Caco-2 (cell line): ENCODE results near the gene CPA3. TPM values are rescaled to one million over a fixed set of nuclear protein-coding genes. Genes with fewer than 3 reads are reported as not detected.

ENCODE experiments used
- BruUV-seq: library from RNA; stranded (reverse); fragments of 400-500 nt; replicated peaks from 2 replicates; lab custom pipeline; 2021; lab: Mats Ljungman, UMichigan
- CTCF ChIA-PET: fragments of 300-600 bp; sonication (Branson Sonifier 250); formaldehyde crosslinking; loops from one replicate; lab custom pipeline; 2022; ENCODE audit warnings: antibody characterized with exemption; lab: Charles Lee
- POLR2A ChIA-PET: fragments of 300-600 bp; sonication (Branson Sonifier 250); formaldehyde crosslinking; loops from one replicate; lab custom pipeline; 2022; ENCODE audit warnings: antibody characterized with exemption; lab: Charles Lee
- DNase-seq, 2 experiments: peaks; one replicate each; pipeline versions ENCODE4 v3.0.0 to v3.0.0-alpha.2; 2020 to 2022
- H3K27me3 ChIP-seq: replicated peaks from 2 replicates; pipeline ENCODE4 v1.6.0; 2011; ENCODE audit warnings: low read length; ENCODE audit not compliant: control insufficient read depth, insufficient read depth
- H3K36me3 ChIP-seq: 2 replicates; pipeline ENCODE4 v1.5.1; 2011; ENCODE audit warnings: low read length; ENCODE audit not compliant: control insufficient read depth, insufficient read depth
- H3K4me1 ChIP-seq: fragments of 250-450 bp; sonication (Bioruptor Pico); 2 replicates; pipeline ENCODE4 v1.5.1; 2020; ENCODE audit warnings: mild to moderate bottlenecking
- H3K4me3 ChIP-seq: 2 replicates; pipeline ENCODE4 v1.5.1; 2011; ENCODE audit warnings: low read depth, mild to moderate bottlenecking, control low read depth, low read length
- H3K9me3 ChIP-seq: fragments of 250-450 bp; sonication (Bioruptor Pico); 2 replicates; pipeline ENCODE4 v1.5.1; 2020; ENCODE audit warnings: mild to moderate bottlenecking, moderate library complexity
- H3K27ac Mint-ChIP-seq: one replicate; pipeline ENCODE4 v1.8.0; 2022; ENCODE audit warnings: mixed read lengths; ENCODE audit not compliant: unreplicated experiment
- H3K27me3 Mint-ChIP-seq: one replicate; pipeline ENCODE4 v1.8.0; 2022; ENCODE audit warnings: mixed read lengths; ENCODE audit not compliant: insufficient read depth, unreplicated experiment
- H3K36me3 Mint-ChIP-seq: one replicate; pipeline ENCODE4 v1.8.0; 2022; ENCODE audit warnings: mild to moderate bottlenecking, mixed read lengths; ENCODE audit not compliant: insufficient read depth, unreplicated experiment
- H3K4me1 Mint-ChIP-seq: one replicate; pipeline ENCODE4 v1.8.0; 2022; ENCODE audit warnings: low read depth, mixed read lengths; ENCODE audit not compliant: unreplicated experiment
- H3K4me3 Mint-ChIP-seq: one replicate; pipeline ENCODE4 v1.8.0; 2022; ENCODE audit warnings: mild to moderate bottlenecking, moderate library complexity, mixed read lengths; ENCODE audit not compliant: unreplicated experiment
- H3K9me3 Mint-ChIP-seq: one replicate; pipeline ENCODE4 v1.8.0; 2022; ENCODE audit warnings: mixed read lengths; ENCODE audit not compliant: unreplicated experiment
- CTCF ChIP-seq, 2 experiments: fragments of 200-600 bp in 1 of 2; IDR thresholded peaks; 1 replicate in 1 of 2; 2 replicates in 1 of 2; pipeline versions ENCODE4 v1.5.1 to v1.8.0; 2011 to 2022; ENCODE audit warnings: antibody characterized with exemption in 1 of 2, control low read depth in 1 of 2, inconsistent platforms in 1 of 2, low read depth in 1 of 2, low read length in 1 of 2, mild to moderate bottlenecking in 1 of 2, moderate library complexity in 1 of 2; ENCODE audit not compliant: insufficient read depth in 1 of 2, severe bottlenecking in 1 of 2, unreplicated experiment in 1 of 2
- intact Hi-C: fragments of 100-400 bp; cut with micrococcal nuclease; formaldehyde crosslinking; loops from one replicate; pipeline ENCODE4 v1.10.0; 2022; ENCODE audit not compliant: unreplicated experiment
- total RNA-seq: library from RNA; stranded (reverse); gene quantifications from 2 replicates; pipeline ENCODE4 v1.2.3, GENCODE V29; 2022

The CPA3 gene
- total RNA-seq, 1 experiment from 2014 or later = not detected

GRCh38 chr3:148878095-148878494, 13.0 kb downstream of the CPA3 start:
- intact Hi-C loops = no loop called here
- Mint-ChIP-seq H3K9me3 (no peaks in the 10 kb centered on the region), H3K36me3 (no peaks in the 10 kb centered on the region), H3K27ac (no peak overlapping the region), H3K4me3 (no peak overlapping the region), H3K27me3 (peaks cover 17% of the 10 kb centered on the region), H3K4me1 (no peaks in the 10 kb centered on the region)
- CTCF ChIA-PET = no interaction called here
- BruUV-seq = no TSS peak
- no peak for DNase-seq
- POLR2A ChIA-PET = no interaction called here
- no peak for TF ChIP-seq CTCF (IDR thresholded peaks at IDR 0.05; ENCODE audit: insufficient read depth in 1 of 2, low read depth in 1 of 2, low read length in 1 of 2, severe bottlenecking in 1 of 2, unreplicated experiment in 1 of 2)
- no peaks in the 10 kb centered on the region for H3K9me3 ChIP-seq
- H3K27me3 ChIP-seq = no peaks in the 10 kb centered on the region; the same call in 1 of the 2 replicates
- H3K4me3 ChIP-seq = no peak overlapping the region
- no peaks in the 10 kb centered on the region for H3K36me3 ChIP-seq
- H3K4me1 ChIP-seq = no peaks in the 10 kb centered on the region

- CTCF ChIA-PET = interaction anchor here (0.9 kb wide), 1 partner anchor 152 kb away, joined by 3 read pairs; no protein-coding TSS in a partner anchor
- no peaks in the 10 kb centered on the region for H3K36me3 Mint-ChIP-seq
- Histone ChIP-seq H3K9me3 (no peaks in the 10 kb centered on the region), H3K36me3 (no peaks in the 10 kb centered on the region), H3K4me3 (no peak overlapping the region), H3K4me1 (no peaks in the 10 kb centered on the region), H3K27me3 (no peaks in the 10 kb centered on the region)
- H3K27ac Mint-ChIP-seq = no peak overlapping the region
- BruUV-seq = no TSS peak
- no peaks in the 10 kb centered on the region for H3K9me3 Mint-ChIP-seq
- TF ChIP-seq CTCF (IDR thresholded peaks at IDR 0.05; ENCODE audit: insufficient read depth in 1 of 2, low read depth in 1 of 2, low read length in 1 of 2, severe bottlenecking in 1 of 2, unreplicated experiment in 1 of 2) = no peak
- POLR2A ChIA-PET = no interaction called here
- intact Hi-C loops = no loop called here
- H3K4me3 Mint-ChIP-seq = no peak overlapping the region
- no peak for DNase-seq
- H3K4me1 Mint-ChIP-seq = no peaks in the 10 kb centered on the region
- peaks cover 17% of the 10 kb centered on the region for H3K27me3 Mint-ChIP-seq
Measured at GRCh38 chr3:148879256-148879655, 14.2 kb downstream of the CPA3 start.

- Mint-ChIP-seq H3K4me3 (no peak overlapping the region), H3K9me3 (no peaks in the 10 kb centered on the region), H3K36me3 (no peaks in the 10 kb centered on the region), H3K27ac (no peak overlapping the region), H3K27me3 (peaks cover 14% of the 10 kb centered on the region), H3K4me1 (no peaks in the 10 kb centered on the region)
- BruUV-seq = no TSS peak
- H3K4me3 ChIP-seq = no peak overlapping the region
- no peaks in the 10 kb centered on the region for H3K9me3 ChIP-seq
- no peaks in the 10 kb centered on the region for H3K4me1 ChIP-seq
- peak; percentile 52 to 55 for TF ChIP-seq CTCF (IDR thresholded peaks at IDR 0.05; ENCODE audit: insufficient read depth in 1 of 2, low read depth in 1 of 2, low read length in 1 of 2, severe bottlenecking in 1 of 2, unreplicated experiment in 1 of 2)
- DNase-seq = peak in 1 of 2 experiments; percentile 19
- ChIA-PET POLR2A (no interaction called here), CTCF (interaction anchor here (0.6 to 1.2 kb wide), 4 partner anchors 9 to 75 kb away, joined by 4 to 6 read pairs (median 6); no protein-coding TSS in a partner anchor)
- intact Hi-C loops = loop anchor here (1.0 kb wide), 2 partner anchors 19 to 153 kb away; no protein-coding TSS in a partner anchor
- no peaks in the 10 kb centered on the region for H3K36me3 ChIP-seq
- no peaks in the 10 kb centered on the region for H3K27me3 ChIP-seq
Measured at GRCh38 chr3:148880681-148881080, 15.6 kb downstream of the CPA3 start.
